Measurements from ENCODE around the gene SNAPC2. TPM values are rescaled to one million over a fixed set of nuclear protein-coding genes. Genes with fewer than 3 reads are reported as not detected.

Gene SNAPC2
- total and polyA plus RNA-seq, 4 donors, result 7.6 to 32.1 (median 21.1) TPM

DNA sequence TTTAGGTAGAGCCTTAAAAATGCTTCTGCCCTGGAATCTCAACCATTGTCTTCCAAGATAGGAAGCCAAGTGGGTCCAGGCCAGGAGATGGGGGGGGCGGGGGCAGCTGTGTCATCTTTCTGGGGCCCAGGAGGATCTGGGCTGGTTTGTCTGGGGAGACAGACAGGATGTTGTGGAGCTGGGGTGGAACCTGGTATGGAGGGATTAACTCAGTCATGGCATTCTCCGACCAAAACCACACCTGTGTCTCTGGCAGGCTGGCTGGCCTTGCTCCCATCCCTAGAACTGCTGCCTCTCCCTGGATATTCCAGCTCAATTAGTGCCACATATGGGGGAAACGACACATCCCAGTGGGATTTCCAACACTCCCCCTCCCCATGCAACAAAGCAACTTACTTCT, 19.2 kb upstream of the SNAPC2 start:
- no peaks in the 10 kb centered on the region for H3K9me3 ChIP-seq (ENCODE audit: control insufficient read depth in 4 of 4, insufficient read depth in 3 of 4, low read length in 3 of 4)
- ATAC-seq (ENCODE audit: insufficient read depth, low FRiP score), result no peak
- H3K27ac ChIP-seq (ENCODE audit: low read depth in 1 of 2, low read length in 1 of 2), result no peak overlapping the region
- DNase-seq, result no peak
- 86 to 87% methylated on average over 3 of the region's 3 CpGs for WGBS, 2 donors
- TF ChIP-seq CTCF (IDR thresholded peaks at IDR 0.05; ENCODE audit: control extremely low read depth, extremely low read depth), result no peak
- H3K36me3 ChIP-seq (ENCODE audit: control insufficient read depth in 4 of 4, insufficient read depth in 4 of 4, low read length in 4 of 4), result peaks cover 0 to 3% (median 0%) of the 10 kb centered on the region in 4 donors
- H3K4me3 ChIP-seq, result no peak overlapping the region
- H3K27me3 ChIP-seq (ENCODE audit: control insufficient read depth in 3 of 3, insufficient read depth in 3 of 3, low read length in 2 of 3), result no peaks in the 10 kb centered on the region
- no peak overlapping the region for H3K9ac ChIP-seq (ENCODE audit: insufficient read depth in 1 of 2, low read length in 2 of 2)
- peaks cover 0 to 21% (median 6%) of the 10 kb centered on the region in 5 donors for H3K4me1 ChIP-seq (ENCODE audit: control insufficient read depth in 5 of 5, insufficient read depth in 5 of 5, low read length in 5 of 5)

- peaks cover 0 to 6% (median 0%) of the 10 kb centered on the region in 4 donors for H3K36me3 ChIP-seq (ENCODE audit: control insufficient read depth in 4 of 4, insufficient read depth in 4 of 4, low read length in 4 of 4)
- H3K4me3 ChIP-seq, result no peak overlapping the region
- no peak for TF ChIP-seq CTCF (IDR thresholded peaks at IDR 0.05; ENCODE audit: control extremely low read depth, extremely low read depth)
- no peaks in the 10 kb centered on the region for H3K27me3 ChIP-seq (ENCODE audit: control insufficient read depth in 3 of 3, insufficient read depth in 3 of 3, low read length in 2 of 3)
- WGBS, 2 donors, result 93 to 97% methylated on average over 7 of the region's 7 CpGs
- no peak for DNase-seq
- H3K9ac ChIP-seq (ENCODE audit: insufficient read depth in 1 of 2, low read length in 2 of 2), result no peak overlapping the region
- H3K27ac ChIP-seq (ENCODE audit: low read depth in 1 of 2, low read length in 1 of 2), result no peak overlapping the region
- no peak for ATAC-seq (ENCODE audit: insufficient read depth, low FRiP score)
- no peaks in the 10 kb centered on the region for H3K9me3 ChIP-seq (ENCODE audit: control insufficient read depth in 4 of 4, insufficient read depth in 3 of 4, low read length in 3 of 4)
- peaks cover 0 to 21% (median 6%) of the 10 kb centered on the region in 5 donors for H3K4me1 ChIP-seq (ENCODE audit: control insufficient read depth in 5 of 5, insufficient read depth in 5 of 5, low read length in 5 of 5)
Measured at GRCh38 chr19:7901337-7901736, 18.8 kb upstream of the SNAPC2 start.

GRCh38 chr19:7902796-7903243, 17.3 kb upstream of the SNAPC2 start:
- peak in 1 of 3 donors; percentile 27 for DNase-seq

More at GRCh38 chr19:7902796-7903243, 17.3 kb upstream of the SNAPC2 start:
- Histone ChIP-seq H3K4me3 (peak overlapping the region; percentile 12), H3K4me1 (ENCODE audit: control insufficient read depth in 5 of 5, insufficient read depth in 5 of 5, low read length in 5 of 5) (peaks cover 0 to 22% (median 6%) of the 10 kb centered on the region in 5 donors), H3K27me3 (ENCODE audit: control insufficient read depth in 3 of 3, insufficient read depth in 3 of 3, low read length in 2 of 3) (no peaks in the 10 kb centered on the region), H3K9ac (ENCODE audit: insufficient read depth in 1 of 2, low read length in 2 of 2) (peak overlapping the region; percentile 41 to 72), H3K9me3 (ENCODE audit: control insufficient read depth in 4 of 4, insufficient read depth in 3 of 4, low read length in 3 of 4) (no peaks in the 10 kb centered on the region), H3K27ac (ENCODE audit: low read depth in 1 of 2, low read length in 1 of 2) (peak overlapping the region; percentile 65 to 76), H3K36me3 (ENCODE audit: control insufficient read depth in 4 of 4, insufficient read depth in 4 of 4, low read length in 4 of 4) (peaks cover 0 to 11% (median 2%) of the 10 kb centered on the region in 4 donors)
- TF ChIP-seq CTCF (IDR thresholded peaks at IDR 0.05; ENCODE audit: control extremely low read depth, extremely low read depth), result no peak
- ATAC-seq (ENCODE audit: insufficient read depth, low FRiP score), result no peak
- 11 to 19% methylated on average over 20 of the region's 20 CpGs for WGBS, 2 donors

Measured in lung (tissue), 12 donors.